Right forelimb (tissue), 1 donor: ENCODE data around the gene LARGE1.
A peak's percentile ranks its signal among the peaks of the same experiment; 100 is the strongest.

Experiments
- DNase-seq: peaks from one replicate; pipeline ENCODE4 v3.0.0-alpha.2; 2018

Gene LARGE1

GRCh38 chr22:33518405-33518804 lies 401.9 kb downstream of the LARGE1 start:
- no peak for DNase-seq

GRCh38 chr22:33515795-33516194 lies 404.5 kb downstream of the LARGE1 start:
- DNase-seq, result no peak

- DNase-seq, result no peak
These were observed 406.6 kb downstream of the LARGE1 start for GRCh38 chr22:33513388-33514338.

GRCh38 chr22:33512908-33513307 lies 407.4 kb downstream of the LARGE1 start:
- no peak for DNase-seq

GRCh38 chr22:33510429-33510904 lies 409.8 kb downstream of the LARGE1 start:
- DNase-seq, result no peak

GRCh38 chr22:33504941-33505625 lies 415.2 kb downstream of the LARGE1 start:
- DNase-seq, result no peak

- no peak for DNase-seq
These were observed 424.2 kb downstream of the LARGE1 start for GRCh38 chr22:33496112-33496511.

GRCh38 chr22:33493476-33494205 lies 426.6 kb downstream of the LARGE1 start:
- DNase-seq, result no peak

GRCh38 chr22:33492210-33492651 lies 428.0 kb downstream of the LARGE1 start:
- no peak for DNase-seq

- DNase-seq, result no peak
These were observed 433.1 kb downstream of the LARGE1 start for GRCh38 chr22:33487041-33487716.

GRCh38 chr22:33481550-33481949 lies 438.7 kb downstream of the LARGE1 start:
- DNase-seq, result no peak

- no peak for DNase-seq
These were observed 442.9 kb downstream of the LARGE1 start for GRCh38 chr22:33477120-33478111.

GRCh38 chr22:33476716-33477115 lies 443.6 kb downstream of the LARGE1 start:
- no peak for DNase-seq

- no peak for DNase-seq
These were observed 444.1 kb downstream of the LARGE1 start for GRCh38 chr22:33476206-33476605.

GRCh38 chr22:33474587-33474986 lies 445.7 kb downstream of the LARGE1 start:
- no peak for DNase-seq

- DNase-seq, result no peak
These were observed 447.6 kb downstream of the LARGE1 start for GRCh38 chr22:33472462-33473344.

- DNase-seq, result no peak
These were observed 449.8 kb downstream of the LARGE1 start for GRCh38 chr22:33470456-33470855.

GRCh38 chr22:33467620-33468095 lies 452.6 kb downstream of the LARGE1 start:
- DNase-seq, result peak; percentile 46

GRCh38 chr22:33467080-33467479 lies 453.2 kb downstream of the LARGE1 start:
- no peak for DNase-seq

- no peak for DNase-seq
These were observed 454.7 kb downstream of the LARGE1 start for GRCh38 chr22:33465554-33465953.
